MM.1S (cell line): ENCODE data around the gene CGRRF1.

Experiments used
- CTCF ChIP-seq: fragments of 300-600 bp; sonication (generic); IDR thresholded peaks from 2 replicates; pipeline ENCODE4 v1.5.1; 2016; ENCODE audit warnings: antibody characterized with exemption, low read length, mixed read lengths
- EZH2phosphoT487 ChIP-seq: fragments of 300-600 bp; sonication (generic); IDR thresholded peaks from 2 replicates; pipeline ENCODE4 v1.6.1; 2018; ENCODE audit warnings: antibody characterized with exemption, low read length

- TF ChIP-seq CTCF = no peak
- no peak for TF ChIP-seq EZH2phosphoT487
These were observed 35.4 kb upstream of the CGRRF1 start for GRCh38 chr14:54474232-54474793.
